Naive thymus-derived CD4-positive, alpha-beta T cell (primary cell): ENCODE data around the gene PLEKHG1. TPM values are rescaled to one million over a fixed set of nuclear protein-coding genes. Genes with fewer than 3 reads are reported as not detected.

Experiments
- ATAC-seq: fragments of 150-1000 bp; cut with Tn5 transposase; 2 replicates; pipeline ENCODE4 v1.10.0; 2021; ENCODE audit warnings: mild to moderate bottlenecking, moderate library complexity
- CTCF ChIA-PET: fragments of 350-600 bp; sonication (Branson Sonifier 250); formaldehyde crosslinking; loops from one replicate; lab custom pipeline; 2021; ENCODE audit warnings: antibody characterized with exemption; lab: Charles Lee
- POLR2A ChIA-PET: fragments of 350-600 bp; sonication (Branson Sonifier 250); formaldehyde crosslinking; loops from one replicate; lab custom pipeline; 2021; ENCODE audit warnings: antibody characterized with exemption, inconsistent platforms; lab: Charles Lee
- DNase-seq, 9 donors: peaks; one replicate each; pipeline versions ENCODE4 v3.0.0 to v3.0.0-alpha.2; 2020 to 2022; ENCODE audit warnings: mixed read lengths in 1 of 9
- H3K27ac ChIP-seq: one replicate; pipeline ENCODE4 v1.7.0; 2013; ENCODE audit warnings: mild to moderate bottlenecking, low read depth, low read length, moderate library complexity
- H3K27me3 ChIP-seq, 2 donors: one replicate each; pipeline ENCODE4 v1.7.0; 2013; ENCODE audit warnings: low read length in 2 of 2, mild to moderate bottlenecking in 2 of 2, moderate library complexity in 2 of 2; ENCODE audit not compliant: control insufficient read depth in 2 of 2, insufficient read depth in 2 of 2
- H3K36me3 ChIP-seq, 3 experiments: 1 replicate in 2 of 3; 2 replicates in 1 of 3; pipeline ENCODE4 v1.7.0; 2013; ENCODE audit warnings: low read length in 3 of 3, mild to moderate bottlenecking in 3 of 3, moderate library complexity in 1 of 3; ENCODE audit not compliant: insufficient read depth in 3 of 3, control insufficient read depth in 2 of 3
- H3K4me1 ChIP-seq, 2 donors: one replicate each; pipeline ENCODE4 v1.7.0; 2013; ENCODE audit warnings: low read length in 2 of 2, mild to moderate bottlenecking in 2 of 2, moderate library complexity in 1 of 2; ENCODE audit not compliant: control insufficient read depth in 2 of 2, insufficient read depth in 2 of 2
- H3K4me3 ChIP-seq: 2 replicates; pipeline ENCODE4 v1.7.0; 2013; ENCODE audit warnings: mild to moderate bottlenecking, low read length
- H3K9me3 ChIP-seq, 3 experiments: 1 replicate in 2 of 3; 2 replicates in 1 of 3; pipeline ENCODE4 v1.7.0; 2013; ENCODE audit warnings: low read length in 3 of 3; ENCODE audit not compliant: control insufficient read depth in 2 of 3
- H3K27ac Mint-ChIP-seq, 9 donors: one replicate each; pipeline ENCODE4 v1.8.0; 2020 to 2022; ENCODE audit warnings: mixed read lengths in 9 of 9, mild to moderate bottlenecking in 8 of 9, moderate library complexity in 5 of 9, inconsistent platforms in 2 of 9
- H3K27me3 Mint-ChIP-seq, 5 donors: one replicate each; pipeline ENCODE4 v1.8.0; 2021 to 2022; ENCODE audit warnings: mixed read lengths in 5 of 5, mild to moderate bottlenecking in 1 of 5
- H3K36me3 Mint-ChIP-seq, 5 donors: one replicate each; pipeline ENCODE4 v1.8.0; 2020 to 2022; ENCODE audit warnings: mixed read lengths in 5 of 5, mild to moderate bottlenecking in 3 of 5, inconsistent platforms in 1 of 5
- H3K4me1 Mint-ChIP-seq, 7 donors: one replicate each; pipeline ENCODE4 v1.8.0; 2020 to 2022; ENCODE audit warnings: mixed read lengths in 7 of 7, mild to moderate bottlenecking in 3 of 7, inconsistent platforms in 1 of 7
- H3K4me3 Mint-ChIP-seq, 10 donors: one replicate each; pipeline ENCODE4 v1.8.0; 2020 to 2022; ENCODE audit warnings: mild to moderate bottlenecking in 10 of 10, mixed read lengths in 10 of 10, moderate library complexity in 6 of 10, inconsistent platforms in 2 of 10
- H3K9me3 Mint-ChIP-seq, 11 donors: one replicate each; pipeline ENCODE4 v1.8.0; 2020 to 2022; ENCODE audit warnings: mixed read lengths in 11 of 11, mild to moderate bottlenecking in 4 of 11, inconsistent platforms in 1 of 11, moderate library complexity in 1 of 11
- intact Hi-C, 2 donors: fragments of 100-400 bp; cut with micrococcal nuclease; formaldehyde crosslinking; loops; one replicate each; pipeline ENCODE4 v1.15.1; 2023
- polyA plus RNA-seq, 2 donors: library from polyadenylated mRNA; unstranded; fragments of 300-500 nt; fragmentation: Illumina TruSeq; gene quantifications; one replicate each; pipeline ENCODE4 v1.2.3, GENCODE V29; 2021
- total RNA-seq, 6 experiments: library from RNA in 5 of 6; stranded (reverse) in 5 of 6; gene quantifications; 1 replicate in 5 of 6; 2 replicates in 1 of 6; pipeline ENCODE4 v1.2.3 and lab custom pipeline; 2021 to 2026

PLEKHG1 gene
- total and polyA plus RNA-seq, 7 experiments from 2014 or later, result 0.57 to 2.6 (median 0.69) TPM; not detected in 1

- H3K27me3 ChIP-seq, result no peaks in the 10 kb centered on the region
- H3K9me3 ChIP-seq, result no peaks in the 10 kb centered on the region
- H3K4me3 ChIP-seq, result no peak overlapping the region
- Mint-ChIP-seq H3K27me3 (peaks cover 14 to 34% (median 26%) of the 10 kb centered on the region in 5 donors), H3K4me3 (no peak overlapping the region), H3K4me1 (peaks cover 4 to 24% (median 14%) of the 10 kb centered on the region in 7 donors), H3K27ac (no peak overlapping the region), H3K9me3 (peaks cover 0 to 2% (median 0%) of the 10 kb centered on the region in 11 donors), H3K36me3 (no peaks in the 10 kb centered on the region)
- intact Hi-C loops, result no loop called here
- ChIA-PET CTCF (no interaction called here), POLR2A (no interaction called here)
- no peak for ATAC-seq
- no peak overlapping the region for H3K27ac ChIP-seq
- no peaks in the 10 kb centered on the region for H3K36me3 ChIP-seq
- H3K4me1 ChIP-seq, result peaks cover 0 to 4% of the 10 kb centered on the region in 2 donors
- DNase-seq, result no peak
Measured at GRCh38 chr6:150627585-150628025, 27.9 kb downstream of the PLEKHG1 start.

- Histone ChIP-seq H3K9me3 (no peaks in the 10 kb centered on the region), H3K27ac (no peak overlapping the region), H3K4me3 (no peak overlapping the region), H3K36me3 (no peaks in the 10 kb centered on the region), H3K4me1 (peaks cover 0 to 4% of the 10 kb centered on the region in 2 donors), H3K27me3 (no peaks in the 10 kb centered on the region)
- intact Hi-C loops, result no loop called here
- ChIA-PET POLR2A (no interaction called here), CTCF (no interaction called here)
- H3K9me3 Mint-ChIP-seq, result no peaks in the 10 kb centered on the region
- ATAC-seq (no peak), DNase-seq (no peak)
- H3K27ac Mint-ChIP-seq, result no peak overlapping the region
- no peaks in the 10 kb centered on the region for H3K36me3 Mint-ChIP-seq
- no peak overlapping the region for H3K4me3 Mint-ChIP-seq
- peaks cover 5 to 24% (median 16%) of the 10 kb centered on the region in 7 donors for H3K4me1 Mint-ChIP-seq
- H3K27me3 Mint-ChIP-seq, result peaks cover 14 to 38% (median 30%) of the 10 kb centered on the region in 5 donors
Measured at GRCh38 chr6:150628908-150629307, 29.2 kb downstream of the PLEKHG1 start.

- ChIA-PET CTCF (no interaction called here), POLR2A (no interaction called here)
- no peaks in the 10 kb centered on the region for H3K9me3 Mint-ChIP-seq
- peak overlapping the region in 1 of 10 donors; percentile 49 for H3K4me3 Mint-ChIP-seq
- Histone ChIP-seq H3K36me3 (no peaks in the 10 kb centered on the region), H3K27me3 (no peaks in the 10 kb centered on the region), H3K27ac (no peak overlapping the region), H3K4me1 (peaks cover 0 to 4% of the 10 kb centered on the region in 2 donors), H3K9me3 (no peaks in the 10 kb centered on the region), H3K4me3 (no peak overlapping the region)
- intact Hi-C loops, result no loop called here
- peak overlapping the region in 1 of 9 donors; percentile 23 for H3K27ac Mint-ChIP-seq
- ATAC-seq (peak; percentile 40), DNase-seq (peak in 1 of 9 donors; percentile 6)
- H3K27me3 Mint-ChIP-seq, result peaks cover 9 to 34% (median 20%) of the 10 kb centered on the region in 5 donors
- no peaks in the 10 kb centered on the region for H3K36me3 Mint-ChIP-seq
- peaks cover 5 to 24% (median 16%) of the 10 kb centered on the region in 7 donors for H3K4me1 Mint-ChIP-seq
Measured at GRCh38 chr6:150631283-150631983, 31.7 kb downstream of the PLEKHG1 start.

- H3K27me3 ChIP-seq, result no peaks in the 10 kb centered on the region
- no peak overlapping the region for H3K4me3 ChIP-seq
- H3K9me3 ChIP-seq, result no peaks in the 10 kb centered on the region
- H3K36me3 ChIP-seq, result no peaks in the 10 kb centered on the region
- no peak overlapping the region for H3K27ac ChIP-seq
- Mint-ChIP-seq H3K36me3 (no peaks in the 10 kb centered on the region), H3K27ac (no peak overlapping the region), H3K4me3 (peak overlapping the region in 3 of 10 donors; percentile 15 to 53 (median 39)), H3K9me3 (no peaks in the 10 kb centered on the region), H3K27me3 (peaks cover 9 to 34% (median 17%) of the 10 kb centered on the region in 5 donors), H3K4me1 (peaks cover 5 to 24% (median 16%) of the 10 kb centered on the region in 7 donors)
- H3K4me1 ChIP-seq, result peaks cover 0 to 4% of the 10 kb centered on the region in 2 donors
- intact Hi-C loops, result no loop called here
- no peak for ATAC-seq
- DNase-seq, result no peak
- POLR2A ChIA-PET, result no interaction called here
- CTCF ChIA-PET, result no interaction called here
Measured at GRCh38 chr6:150631984-150632642, 32.4 kb downstream of the PLEKHG1 start.

- Mint-ChIP-seq H3K27me3 (peaks cover 9 to 36% (median 17%) of the 10 kb centered on the region in 5 donors), H3K4me1 (peaks cover 5 to 24% (median 16%) of the 10 kb centered on the region in 7 donors), H3K9me3 (no peaks in the 10 kb centered on the region), H3K4me3 (peak overlapping the region in 5 of 10 donors; percentile 5 to 53 (median 38)), H3K36me3 (no peaks in the 10 kb centered on the region), H3K27ac (peak overlapping the region in 3 of 9 donors; percentile 16 to 30 (median 22))
- Histone ChIP-seq H3K4me1 (peaks cover 0 to 4% of the 10 kb centered on the region in 2 donors), H3K9me3 (no peaks in the 10 kb centered on the region), H3K4me3 (peak overlapping the region; percentile 34), H3K27me3 (no peaks in the 10 kb centered on the region), H3K36me3 (no peaks in the 10 kb centered on the region), H3K27ac (no peak overlapping the region)
- DNase-seq (no peak), ATAC-seq (no peak)
- ChIA-PET CTCF (no interaction called here), POLR2A (no interaction called here)
- intact Hi-C loops, result no loop called here
Measured at GRCh38 chr6:150632785-150633485, 33.2 kb downstream of the PLEKHG1 start.

- ATAC-seq, result no peak
- Mint-ChIP-seq H3K27ac (peak overlapping the region in 1 of 9 donors; percentile 75), H3K9me3 (peaks cover 0 to 2% (median 0%) of the 10 kb centered on the region in 11 donors), H3K4me1 (peaks cover 5 to 24% (median 16%) of the 10 kb centered on the region in 7 donors), H3K27me3 (peaks cover 13 to 40% (median 17%) of the 10 kb centered on the region in 5 donors), H3K4me3 (peak overlapping the region in 3 of 10 donors; percentile 38 to 53 (median 39)), H3K36me3 (no peaks in the 10 kb centered on the region)
- no peak for DNase-seq
- no peaks in the 10 kb centered on the region for H3K27me3 ChIP-seq
- H3K4me1 ChIP-seq, result peaks cover 0 to 4% of the 10 kb centered on the region in 2 donors
- H3K27ac ChIP-seq, result no peak overlapping the region
- ChIA-PET POLR2A (no interaction called here), CTCF (no interaction called here)
- H3K4me3 ChIP-seq, result peak overlapping the region; percentile 34
- intact Hi-C loops, result no loop called here
- H3K36me3 ChIP-seq, result no peaks in the 10 kb centered on the region
- H3K9me3 ChIP-seq, result no peaks in the 10 kb centered on the region
Measured at GRCh38 chr6:150633486-150633834, 33.8 kb downstream of the PLEKHG1 start.
